Loucy (cell line): Measurements from ENCODE around the gene NKAIN2.
"Not testable (repeated sequence)": the region's sequence is repeated elsewhere in the genome, so short reads cannot be mapped to it uniquely, and the experiment has no call there.

Experiments
- H2AFZ ChIP-seq: fragments of 200-600 bp; sonication (generic); 2 replicates; pipeline ENCODE4 v1.6.0; 2016; ENCODE audit warnings: antibody characterized with exemption, mild to moderate bottlenecking, low read length, moderate library complexity
- H3F3A ChIP-seq: fragments of 200-600 bp; 2 replicates; pipeline ENCODE4 v1.6.0; 2016; ENCODE audit warnings: antibody characterized with exemption, low read depth, mild to moderate bottlenecking
- H3K27me3 ChIP-seq: fragments of 200-600 bp; sonication (generic); 2 replicates; pipeline ENCODE4 v1.6.1; 2014; ENCODE audit warnings: low read length, mild to moderate bottlenecking; ENCODE audit not compliant: insufficient read depth, poor library complexity, severe bottlenecking
- H3K36me3 ChIP-seq: fragments of 200-600 bp; sonication (generic); 2 replicates; pipeline ENCODE4 v1.6.1; 2016; ENCODE audit warnings: low read length; ENCODE audit not compliant: insufficient read depth
- H3K4me1 ChIP-seq: fragments of 200-600 bp; sonication (generic); 2 replicates; pipeline ENCODE4 v1.5.1; 2014; ENCODE audit warnings: low read length, mild to moderate bottlenecking; ENCODE audit not compliant: insufficient read depth, poor library complexity, severe bottlenecking
- H3K4me2 ChIP-seq: fragments of 200-600 bp; sonication (generic); 2 replicates; pipeline ENCODE4 v1.6.0; 2014; ENCODE audit warnings: antibody characterized with exemption, low read length, low read depth, mild to moderate bottlenecking; ENCODE audit not compliant: poor library complexity, severe bottlenecking
- H3K4me3 ChIP-seq: fragments of 200-600 bp; sonication (generic); 2 replicates; pipeline ENCODE4 v1.5.1; 2014; ENCODE audit warnings: low read length, mild to moderate bottlenecking, mixed read lengths; ENCODE audit not compliant: poor library complexity, severe bottlenecking
- H3K79me2 ChIP-seq: fragments of 200-600 bp; sonication (generic); 2 replicates; pipeline ENCODE4 v1.6.1; 2014; ENCODE audit warnings: low read length; ENCODE audit not compliant: insufficient read depth
- H3K9ac ChIP-seq: fragments of 200-600 bp; sonication (generic); 2 replicates; pipeline ENCODE4 v1.6.0; 2014; ENCODE audit warnings: mild to moderate bottlenecking, low read depth, low read length, moderate library complexity; ENCODE audit not compliant: poor library complexity, severe bottlenecking
- H3K9me2 ChIP-seq: fragments of 200-600 bp; sonication (generic); replicated peaks from 2 replicates; pipeline ENCODE4 v1.6.1; 2016; ENCODE audit warnings: low read depth, low read length, mixed read lengths
- H3K9me3 ChIP-seq: fragments of 200-600 bp; sonication (generic); 2 replicates; pipeline ENCODE4 v1.6.1; 2014; ENCODE audit warnings: mild to moderate bottlenecking, antibody characterized with exemption, low read length, low read depth; ENCODE audit not compliant: insufficient read depth
- H4K20me1 ChIP-seq: fragments of 200-600 bp; sonication (generic); 2 replicates; pipeline ENCODE4 v1.6.0; 2014; ENCODE audit warnings: antibody characterized with exemption, low read length, mild to moderate bottlenecking; ENCODE audit not compliant: insufficient read depth, poor library complexity, severe bottlenecking
- CTCF ChIP-seq: fragments of 200-600 bp; sonication (generic); conservative IDR thresholded peaks from 2 replicates; pipeline ENCODE4 v1.5.1; 2014; ENCODE audit warnings: mild to moderate bottlenecking, antibody characterized with exemption, low read length
- EZH2phosphoT487 ChIP-seq: fragments of 200-600 bp; IDR thresholded peaks from 2 replicates; pipeline ENCODE4 v1.6.1; 2018; ENCODE audit warnings: antibody characterized with exemption, mild to moderate bottlenecking, moderate library complexity, borderline replicate concordance

The NKAIN2 gene

GRCh38 chr6:124233221-124233620, 429.6 kb downstream of the NKAIN2 start:
- no peak overlapping the region for H2AFZ ChIP-seq
- no peaks in the 10 kb centered on the region for H3K9me3 ChIP-seq
- no peaks in the 10 kb centered on the region for H3K27me3 ChIP-seq
- no peaks in the 10 kb centered on the region for H3K36me3 ChIP-seq
- H3F3A ChIP-seq: no peaks in the 10 kb centered on the region
- H3K9ac ChIP-seq: no peak overlapping the region
- TF ChIP-seq EZH2phosphoT487 (no peak), CTCF (no peak)
- no peak overlapping the region for H3K4me2 ChIP-seq
- H3K4me3 ChIP-seq: no peak overlapping the region
- no peaks in the 10 kb centered on the region for H3K4me1 ChIP-seq
- no peaks in the 10 kb centered on the region for H3K9me2 ChIP-seq
- H4K20me1 ChIP-seq: no peaks in the 10 kb centered on the region
- no peaks in the 10 kb centered on the region for H3K79me2 ChIP-seq

DNA sequence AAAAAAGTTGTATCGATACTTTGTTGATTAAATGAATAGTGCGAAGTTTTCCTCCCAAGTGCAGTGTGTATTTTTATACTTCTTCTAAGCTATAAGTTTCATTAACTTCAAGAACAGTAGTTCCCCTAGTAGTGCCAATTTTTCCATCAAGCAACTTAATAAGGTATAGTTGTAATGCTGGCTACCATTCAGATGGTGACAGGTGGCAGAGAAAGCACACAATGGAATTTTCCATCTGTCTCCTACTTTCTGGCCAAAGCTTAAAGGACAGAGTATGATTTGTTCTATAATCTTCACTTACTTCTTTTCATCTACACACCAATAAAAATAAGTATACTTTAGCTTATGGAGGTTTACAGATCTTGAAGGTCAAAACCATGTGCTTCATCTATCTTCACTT, 431.1 kb downstream of the NKAIN2 start:
- Histone ChIP-seq H3K4me1 (no peaks in the 10 kb centered on the region), H4K20me1 (no peaks in the 10 kb centered on the region), H3K9me2 (no peaks in the 10 kb centered on the region), H3K9ac (no peak overlapping the region), H3F3A (no peaks in the 10 kb centered on the region), H2AFZ (no peak overlapping the region), H3K9me3 (no peaks in the 10 kb centered on the region), H3K4me2 (no peak overlapping the region), H3K79me2 (no peaks in the 10 kb centered on the region), H3K36me3 (no peaks in the 10 kb centered on the region), H3K27me3 (no peaks in the 10 kb centered on the region), H3K4me3 (no peak overlapping the region)
- TF ChIP-seq EZH2phosphoT487 (no peak), CTCF (no peak)

DNA sequence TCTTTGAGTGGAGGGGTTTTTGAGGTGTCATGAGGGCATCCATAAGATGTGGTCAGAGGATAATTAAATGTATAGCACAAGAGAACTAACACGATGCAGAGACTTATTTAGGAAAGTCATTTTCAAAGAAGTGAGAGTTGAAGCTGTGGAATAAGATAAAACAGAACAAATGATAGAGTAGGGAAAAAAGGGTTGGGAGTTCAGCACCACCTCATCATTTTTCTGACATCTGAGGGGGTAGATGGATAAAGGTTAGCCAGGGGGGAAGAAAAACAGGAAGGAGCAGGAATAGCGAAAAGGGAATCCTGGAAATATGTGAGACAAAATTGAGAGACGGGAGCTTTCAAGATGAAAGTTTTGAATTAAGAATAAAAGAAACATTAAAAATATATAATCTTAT, 434.2 kb downstream of the NKAIN2 start:
- no peaks in the 10 kb centered on the region for H3K9me2 ChIP-seq
- H3K4me1 ChIP-seq: no peaks in the 10 kb centered on the region

DNA sequence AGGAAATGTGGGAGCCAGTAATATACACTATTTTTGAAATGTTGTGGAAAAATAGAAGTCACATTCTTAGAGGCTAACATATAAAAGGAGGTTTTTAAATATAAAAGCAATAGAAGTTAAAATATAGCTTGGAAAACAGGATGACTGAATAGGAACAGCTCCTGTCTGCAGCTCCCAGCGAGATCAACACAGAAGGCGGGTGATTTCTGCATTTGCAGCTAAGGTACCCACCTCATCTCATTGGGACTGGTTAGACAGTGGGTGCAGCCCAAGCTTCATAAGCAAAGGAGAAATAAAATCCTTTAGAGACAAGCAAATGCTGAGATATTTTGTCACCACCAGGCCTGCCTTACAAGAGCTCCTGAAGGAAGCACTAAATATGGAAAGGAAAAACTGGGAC, 434.7 kb downstream of the NKAIN2 start:
- not testable (repeated sequence) for H3K4me3 ChIP-seq, H3K9ac ChIP-seq, H3K4me2 ChIP-seq, H3K36me3 ChIP-seq, H3K27me3 ChIP-seq, H3K9me3 ChIP-seq, H4K20me1 ChIP-seq, H2AFZ ChIP-seq, H3K4me1 ChIP-seq, H3F3A ChIP-seq, H3K9me2 ChIP-seq, H3K79me2 ChIP-seq

More for the DNA sequence above, 434.2 kb downstream of the NKAIN2 start:
- no peak for TF ChIP-seq CTCF
- no peak for TF ChIP-seq EZH2phosphoT487
- Histone ChIP-seq H3F3A (no peaks in the 10 kb centered on the region), H2AFZ (no peak overlapping the region), H3K9me3 (no peaks in the 10 kb centered on the region), H3K79me2 (no peaks in the 10 kb centered on the region), H3K9ac (no peak overlapping the region), H3K4me2 (no peak overlapping the region), H3K27me3 (no peaks in the 10 kb centered on the region), H3K4me3 (no peak overlapping the region), H3K36me3 (no peaks in the 10 kb centered on the region), H4K20me1 (no peaks in the 10 kb centered on the region)
